ENCODE results near the gene MPZL1.

Gene MPZL1

GRCh38 chr1:167776151-167776550, 54.4 kb downstream of the MPZL1 start:
- H3K9ac ChIP-seq (ENCODE audit: low read length): no peak overlapping the region
- H3K27me3 ChIP-seq (ENCODE audit: control insufficient read depth, insufficient read depth, low read length): no peaks in the 10 kb centered on the region
- H3K4me3 ChIP-seq (ENCODE audit: low read length): no peak overlapping the region
- no peaks in the 10 kb centered on the region for H3K36me3 ChIP-seq (ENCODE audit: control insufficient read depth, insufficient read depth, low read length)
- no peaks in the 10 kb centered on the region for H3K9me3 ChIP-seq (ENCODE audit: control insufficient read depth, low read length)
- no peaks in the 10 kb centered on the region for H3K4me1 ChIP-seq (ENCODE audit: control insufficient read depth, insufficient read depth, low read length)

DNA sequence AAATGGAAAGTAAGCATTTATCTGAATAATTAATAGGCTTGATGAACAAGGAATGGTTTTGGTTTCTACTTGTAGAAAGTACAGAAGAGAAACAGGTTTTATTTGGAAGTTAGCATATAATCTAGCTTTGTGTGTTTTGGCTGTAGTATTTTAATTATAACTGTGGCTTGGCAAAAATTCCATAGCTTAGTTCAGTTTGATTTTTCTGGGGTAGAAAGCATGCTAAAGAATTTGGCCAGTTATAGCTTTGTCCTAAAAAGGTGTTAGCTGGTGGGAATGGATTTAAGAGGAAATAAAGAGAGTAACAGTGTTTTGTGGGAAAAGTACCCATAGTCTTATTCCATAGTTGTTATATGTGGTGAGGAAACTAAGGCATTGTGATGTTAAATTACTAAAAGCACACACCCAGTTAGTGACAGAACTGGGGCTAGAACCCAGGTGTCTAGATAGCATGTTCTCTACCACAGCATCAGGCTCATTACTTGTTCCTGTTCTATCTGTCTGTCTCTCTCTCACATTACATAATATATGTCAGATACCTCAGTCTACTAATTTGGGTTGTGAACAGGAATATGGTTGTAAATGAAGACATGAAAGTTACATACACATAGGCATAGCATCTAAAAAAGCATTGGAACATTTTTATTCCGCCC, 55.0 kb downstream of the MPZL1 start:
- Histone ChIP-seq H3K4me1 (ENCODE audit: control insufficient read depth, insufficient read depth, low read length) (no peaks in the 10 kb centered on the region), H3K9ac (ENCODE audit: low read length) (no peak overlapping the region), H3K9me3 (ENCODE audit: control insufficient read depth, low read length) (no peaks in the 10 kb centered on the region), H3K27me3 (ENCODE audit: control insufficient read depth, insufficient read depth, low read length) (no peaks in the 10 kb centered on the region), H3K4me3 (ENCODE audit: low read length) (no peak overlapping the region), H3K36me3 (ENCODE audit: control insufficient read depth, insufficient read depth, low read length) (no peaks in the 10 kb centered on the region)

GRCh38 chr1:167777269-167777650, 55.5 kb downstream of the MPZL1 start:
- Histone ChIP-seq H3K9me3 (ENCODE audit: control insufficient read depth, low read length) (no peaks in the 10 kb centered on the region), H3K36me3 (ENCODE audit: control insufficient read depth, insufficient read depth, low read length) (no peaks in the 10 kb centered on the region), H3K9ac (ENCODE audit: low read length) (no peak overlapping the region), H3K27me3 (ENCODE audit: control insufficient read depth, insufficient read depth, low read length) (no peaks in the 10 kb centered on the region), H3K4me3 (ENCODE audit: low read length) (no peak overlapping the region), H3K4me1 (ENCODE audit: control insufficient read depth, insufficient read depth, low read length) (no peaks in the 10 kb centered on the region)

DNA sequence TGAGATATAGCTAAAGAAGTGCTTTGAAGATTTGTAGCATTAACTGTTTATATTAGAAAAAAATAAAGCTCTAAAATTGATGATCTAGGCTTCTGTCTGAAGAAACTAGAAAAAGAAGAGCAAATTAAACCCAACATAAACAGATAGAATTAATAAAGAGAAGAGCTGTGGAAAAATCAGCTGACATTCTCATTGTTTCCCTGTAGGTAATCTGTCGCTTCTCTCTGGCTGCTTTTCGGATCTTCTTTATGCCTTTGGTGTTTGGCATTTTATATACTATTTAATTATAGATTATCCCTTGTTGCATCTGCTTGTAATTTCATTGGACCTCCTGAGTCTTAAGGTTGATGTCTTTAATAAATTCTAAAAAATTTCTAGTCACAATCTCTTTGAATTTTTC, 59.8 kb downstream of the MPZL1 start:
- no peaks in the 10 kb centered on the region for H3K9me3 ChIP-seq (ENCODE audit: control insufficient read depth, low read length)
- no peaks in the 10 kb centered on the region for H3K27me3 ChIP-seq (ENCODE audit: control insufficient read depth, insufficient read depth, low read length)
- no peaks in the 10 kb centered on the region for H3K36me3 ChIP-seq (ENCODE audit: control insufficient read depth, insufficient read depth, low read length)
- H3K4me1 ChIP-seq (ENCODE audit: control insufficient read depth, insufficient read depth, low read length): no peaks in the 10 kb centered on the region
- H3K4me3 ChIP-seq (ENCODE audit: low read length): no peak overlapping the region
- no peak overlapping the region for H3K9ac ChIP-seq (ENCODE audit: low read length)

- Histone ChIP-seq H3K4me1 (ENCODE audit: control insufficient read depth, insufficient read depth, low read length) (no peaks in the 10 kb centered on the region), H3K9me3 (ENCODE audit: control insufficient read depth, low read length) (no peaks in the 10 kb centered on the region), H3K9ac (ENCODE audit: low read length) (no peak overlapping the region), H3K27me3 (ENCODE audit: control insufficient read depth, insufficient read depth, low read length) (no peaks in the 10 kb centered on the region), H3K4me3 (ENCODE audit: low read length) (no peak overlapping the region), H3K36me3 (ENCODE audit: control insufficient read depth, insufficient read depth, low read length) (no peaks in the 10 kb centered on the region)
Measured at GRCh38 chr1:167782946-167783345, 61.2 kb downstream of the MPZL1 start.

GRCh38 chr1:167784876-167785550, 63.2 kb downstream of the MPZL1 start:
- no peak overlapping the region for H3K9ac ChIP-seq (ENCODE audit: low read length)
- H3K27me3 ChIP-seq (ENCODE audit: control insufficient read depth, insufficient read depth, low read length): no peaks in the 10 kb centered on the region

DNA sequence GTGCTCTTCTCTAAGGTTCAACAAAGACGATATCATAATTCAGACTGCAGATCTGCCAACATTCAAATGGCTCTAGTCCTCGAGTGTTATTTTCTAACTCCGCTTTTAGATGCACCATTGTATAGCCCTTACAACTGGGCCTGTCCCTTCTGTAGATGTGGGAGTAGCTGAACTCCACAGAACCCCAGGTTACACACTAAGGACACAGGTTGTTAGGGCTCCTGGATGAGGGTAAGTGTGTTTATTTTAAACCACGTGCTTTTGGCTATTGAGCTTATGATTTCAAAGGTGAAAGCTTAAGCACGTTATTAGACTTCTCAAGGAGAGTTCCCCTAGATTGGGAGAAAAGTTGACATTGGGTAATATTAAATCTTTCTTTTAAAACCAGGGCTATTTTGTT, 64.7 kb downstream of the MPZL1 start:
- H3K4me3 ChIP-seq (ENCODE audit: low read length): no peak overlapping the region
- no peak overlapping the region for H3K9ac ChIP-seq (ENCODE audit: low read length)
- no peaks in the 10 kb centered on the region for H3K36me3 ChIP-seq (ENCODE audit: control insufficient read depth, insufficient read depth, low read length)

More at GRCh38 chr1:167784876-167785550, 63.2 kb downstream of the MPZL1 start:
- Histone ChIP-seq H3K9me3 (ENCODE audit: control insufficient read depth, low read length) (no peaks in the 10 kb centered on the region), H3K4me3 (ENCODE audit: low read length) (no peak overlapping the region), H3K36me3 (ENCODE audit: control insufficient read depth, insufficient read depth, low read length) (no peaks in the 10 kb centered on the region), H3K4me1 (ENCODE audit: control insufficient read depth, insufficient read depth, low read length) (no peaks in the 10 kb centered on the region)

DNA sequence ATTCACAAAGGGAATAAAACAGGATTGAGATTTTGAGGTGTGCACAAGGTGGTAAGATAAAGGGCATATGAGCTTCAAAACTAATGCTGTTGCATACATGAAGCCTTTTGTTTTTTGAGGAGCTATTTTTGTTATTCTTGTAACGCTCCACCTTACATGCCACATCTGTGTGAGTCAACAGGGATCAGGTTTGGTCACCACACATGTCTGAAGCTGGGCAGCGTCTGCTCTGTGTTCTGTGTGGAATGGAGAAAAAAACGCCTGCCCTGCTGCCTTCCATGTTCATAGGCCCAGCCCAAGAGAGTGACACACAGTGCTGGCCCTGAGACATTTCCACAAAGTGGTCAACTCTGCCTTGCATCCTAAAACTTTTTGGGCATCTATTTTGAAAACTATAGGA, 67.7 kb downstream of the MPZL1 start:
- Histone ChIP-seq H3K4me1 (ENCODE audit: control insufficient read depth, insufficient read depth, low read length) (no peaks in the 10 kb centered on the region), H3K9me3 (ENCODE audit: control insufficient read depth, low read length) (no peaks in the 10 kb centered on the region), H3K9ac (ENCODE audit: low read length) (no peak overlapping the region), H3K27me3 (ENCODE audit: control insufficient read depth, insufficient read depth, low read length) (no peaks in the 10 kb centered on the region), H3K4me3 (ENCODE audit: low read length) (no peak overlapping the region), H3K36me3 (ENCODE audit: control insufficient read depth, insufficient read depth, low read length) (no peaks in the 10 kb centered on the region)

More for the DNA sequence above, 64.7 kb downstream of the MPZL1 start:
- no peaks in the 10 kb centered on the region for H3K9me3 ChIP-seq (ENCODE audit: control insufficient read depth, low read length)
- H3K27me3 ChIP-seq (ENCODE audit: control insufficient read depth, insufficient read depth, low read length): no peaks in the 10 kb centered on the region
- no peaks in the 10 kb centered on the region for H3K4me1 ChIP-seq (ENCODE audit: control insufficient read depth, insufficient read depth, low read length)

DNA sequence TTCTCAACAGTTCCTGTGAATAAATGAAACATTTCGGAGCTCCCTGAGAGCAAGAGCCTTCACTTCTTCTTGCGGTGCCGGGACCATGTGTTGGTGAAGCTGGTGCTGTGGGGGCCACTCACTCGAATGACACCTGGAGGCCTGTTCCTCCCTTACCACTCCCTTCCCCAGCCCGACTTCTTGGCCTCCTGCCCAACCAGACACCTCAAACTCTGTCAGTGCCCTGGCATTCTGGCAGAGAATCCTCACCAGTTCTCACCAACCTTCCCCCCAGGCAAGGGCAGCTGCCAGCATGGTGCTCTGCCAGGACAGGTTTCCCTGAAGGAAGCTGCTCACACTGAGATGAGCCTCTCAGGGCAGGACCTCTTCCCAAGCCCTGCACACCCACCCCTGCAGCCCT, 68.3 kb downstream of the MPZL1 start:
- Histone ChIP-seq H3K9ac (ENCODE audit: low read length) (no peak overlapping the region), H3K4me1 (ENCODE audit: control insufficient read depth, insufficient read depth, low read length) (no peaks in the 10 kb centered on the region), H3K9me3 (ENCODE audit: control insufficient read depth, low read length) (no peaks in the 10 kb centered on the region), H3K27me3 (ENCODE audit: control insufficient read depth, insufficient read depth, low read length) (no peaks in the 10 kb centered on the region), H3K36me3 (ENCODE audit: control insufficient read depth, insufficient read depth, low read length) (no peaks in the 10 kb centered on the region), H3K4me3 (ENCODE audit: low read length) (no peak overlapping the region)

DNA sequence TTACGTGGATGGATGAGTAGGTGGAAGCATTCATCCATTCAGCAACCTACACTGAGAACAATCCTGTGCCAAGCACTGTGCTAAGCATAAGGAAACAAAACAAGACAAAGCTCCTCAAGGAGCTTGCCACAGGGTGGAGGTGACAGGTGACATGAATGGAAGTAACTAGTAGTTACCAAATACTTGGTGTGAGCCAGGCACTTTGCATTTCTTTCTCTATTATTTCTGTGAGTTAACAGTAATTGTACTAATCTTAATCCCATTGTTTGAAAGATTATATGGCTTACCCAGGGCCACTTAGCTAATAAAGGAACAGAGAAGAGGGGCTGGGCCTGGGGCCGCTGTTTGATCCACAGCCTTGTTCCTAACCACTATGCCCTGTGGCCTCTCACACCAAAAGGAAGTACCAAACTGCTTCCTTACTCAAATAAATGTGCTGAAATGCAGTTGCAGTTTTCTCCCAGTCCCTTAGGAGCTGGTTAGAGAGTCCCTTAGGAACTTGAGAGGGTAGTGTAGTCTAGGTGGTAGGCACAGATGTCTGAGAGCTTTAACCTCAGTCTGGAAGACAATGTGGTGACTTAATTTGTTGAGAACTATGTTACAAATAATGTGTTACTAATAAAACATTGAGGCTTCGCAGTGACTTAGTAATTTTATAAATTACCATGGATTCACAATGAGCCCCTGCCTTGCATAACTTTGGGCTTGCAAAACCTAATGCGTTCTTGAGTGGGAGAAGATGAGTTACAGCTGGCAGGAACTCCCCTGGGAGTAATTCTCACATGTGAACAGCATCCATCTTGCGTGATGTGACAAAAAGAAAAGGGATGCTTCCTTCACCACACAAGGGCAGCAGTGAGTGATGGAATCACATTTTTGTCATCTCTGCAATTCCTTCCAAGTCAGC, 69.8 kb downstream of the MPZL1 start:
- Histone ChIP-seq H3K4me3 (ENCODE audit: low read length) (no peak overlapping the region), H3K9ac (ENCODE audit: low read length) (no peak overlapping the region), H3K27me3 (ENCODE audit: control insufficient read depth, insufficient read depth, low read length) (no peaks in the 10 kb centered on the region), H3K4me1 (ENCODE audit: control insufficient read depth, insufficient read depth, low read length) (no peaks in the 10 kb centered on the region), H3K36me3 (ENCODE audit: control insufficient read depth, insufficient read depth, low read length) (no peaks in the 10 kb centered on the region), H3K9me3 (ENCODE audit: control insufficient read depth, low read length) (no peaks in the 10 kb centered on the region)

- no peak overlapping the region for H3K9ac ChIP-seq (ENCODE audit: low read length)
- no peak overlapping the region for H3K4me3 ChIP-seq (ENCODE audit: low read length)
- H3K27me3 ChIP-seq (ENCODE audit: control insufficient read depth, insufficient read depth, low read length): no peaks in the 10 kb centered on the region
- no peaks in the 10 kb centered on the region for H3K36me3 ChIP-seq (ENCODE audit: control insufficient read depth, insufficient read depth, low read length)
- no peaks in the 10 kb centered on the region for H3K9me3 ChIP-seq (ENCODE audit: control insufficient read depth, low read length)
- no peaks in the 10 kb centered on the region for H3K4me1 ChIP-seq (ENCODE audit: control insufficient read depth, insufficient read depth, low read length)
Measured at GRCh38 chr1:167792188-167792565, 70.4 kb downstream of the MPZL1 start.

DNA sequence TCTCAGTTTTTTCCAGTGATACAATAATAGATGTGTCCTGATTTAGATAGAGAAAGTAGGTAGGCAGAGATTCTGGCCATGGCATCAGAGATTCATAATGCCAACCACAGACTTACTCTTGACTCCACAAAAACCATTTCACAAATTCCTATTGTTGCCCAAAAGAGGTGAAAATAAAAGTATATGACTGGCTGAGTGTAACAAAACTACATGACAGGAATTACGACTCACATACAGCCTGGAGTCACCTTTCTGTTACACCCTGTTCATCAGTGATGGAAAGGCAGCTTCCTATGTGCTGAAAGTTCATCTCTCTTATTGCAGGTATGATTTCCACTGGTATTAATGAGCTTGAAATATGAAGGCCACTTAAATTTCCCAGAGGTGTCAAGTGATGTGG, 72.3 kb downstream of the MPZL1 start:
- Histone ChIP-seq H3K4me1 (ENCODE audit: control insufficient read depth, insufficient read depth, low read length) (no peaks in the 10 kb centered on the region), H3K4me3 (ENCODE audit: low read length) (no peak overlapping the region), H3K36me3 (ENCODE audit: control insufficient read depth, insufficient read depth, low read length) (no peaks in the 10 kb centered on the region), H3K9ac (ENCODE audit: low read length) (no peak overlapping the region), H3K27me3 (ENCODE audit: control insufficient read depth, insufficient read depth, low read length) (no peaks in the 10 kb centered on the region), H3K9me3 (ENCODE audit: control insufficient read depth, low read length) (no peaks in the 10 kb centered on the region)
